ENCODE measurements around the gene CACNA2D3. TPM values are rescaled to one million over a fixed set of nuclear protein-coding genes. Genes with fewer than 3 reads are reported as not detected.

The CACNA2D3 gene
- total RNA-seq, 1 donor from 2014 or later, result 17.2 TPM

DNA sequence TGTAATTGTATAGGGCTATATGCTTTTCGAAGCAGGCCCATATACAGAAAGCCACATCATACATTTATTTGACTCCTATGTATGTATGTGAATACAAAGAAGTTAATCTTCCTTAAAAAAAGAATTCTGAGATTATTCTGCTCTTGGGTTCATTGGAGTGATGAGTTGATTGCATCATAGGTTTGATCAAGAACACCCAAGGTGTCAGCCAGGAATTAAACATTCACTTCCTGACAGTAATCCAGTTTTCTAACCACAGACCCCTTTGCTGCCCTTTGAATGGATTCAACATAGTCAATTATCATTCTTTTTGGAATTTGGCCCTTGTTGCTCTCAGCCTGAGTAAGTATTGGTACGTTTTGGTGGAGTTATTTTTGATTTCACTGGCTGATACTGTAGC is 225.6 kb downstream of the CACNA2D3 start:
- Histone ChIP-seq H3K36me3 (no peaks in the 10 kb centered on the region), H3K27ac (no peak overlapping the region), H3K4me1 (no peaks in the 10 kb centered on the region), H3K27me3 (no peaks in the 10 kb centered on the region), H3K9me3 (no peaks in the 10 kb centered on the region), H3K4me3 (no peak overlapping the region)
- no peak for TF ChIP-seq POLR2A (IDR thresholded peaks at IDR 0.05)
- TF ChIP-seq, protein P1, sequence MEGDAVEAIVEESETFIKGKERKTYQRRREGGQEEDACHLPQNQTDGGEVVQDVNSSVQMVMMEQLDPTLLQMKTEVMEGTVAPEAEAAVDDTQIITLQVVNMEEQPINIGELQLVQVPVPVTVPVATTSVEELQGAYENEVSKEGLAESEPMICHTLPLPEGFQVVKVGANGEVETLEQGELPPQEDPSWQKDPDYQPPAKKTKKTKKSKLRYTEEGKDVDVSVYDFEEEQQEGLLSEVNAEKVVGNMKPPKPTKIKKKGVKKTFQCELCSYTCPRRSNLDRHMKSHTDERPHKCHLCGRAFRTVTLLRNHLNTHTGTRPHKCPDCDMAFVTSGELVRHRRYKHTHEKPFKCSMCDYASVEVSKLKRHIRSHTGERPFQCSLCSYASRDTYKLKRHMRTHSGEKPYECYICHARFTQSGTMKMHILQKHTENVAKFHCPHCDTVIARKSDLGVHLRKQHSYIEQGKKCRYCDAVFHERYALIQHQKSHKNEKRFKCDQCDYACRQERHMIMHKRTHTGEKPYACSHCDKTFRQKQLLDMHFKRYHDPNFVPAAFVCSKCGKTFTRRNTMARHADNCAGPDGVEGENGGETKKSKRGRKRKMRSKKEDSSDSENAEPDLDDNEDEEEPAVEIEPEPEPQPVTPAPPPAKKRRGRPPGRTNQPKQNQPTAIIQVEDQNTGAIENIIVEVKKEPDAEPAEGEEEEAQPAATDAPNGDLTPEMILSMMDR (IDR thresholded peaks at IDR 0.05), result no peak
- no peak for TF ChIP-seq POLR2AphosphoS5 (IDR thresholded peaks at IDR 0.05; ENCODE audit: insufficient read depth in 1 of 2, low read depth in 1 of 2)
- intact Hi-C loops (cut with DNase I), result no loop called here
- no peak for DNase-seq (ENCODE audit: extremely low spot score in 2 of 2)

DNA sequence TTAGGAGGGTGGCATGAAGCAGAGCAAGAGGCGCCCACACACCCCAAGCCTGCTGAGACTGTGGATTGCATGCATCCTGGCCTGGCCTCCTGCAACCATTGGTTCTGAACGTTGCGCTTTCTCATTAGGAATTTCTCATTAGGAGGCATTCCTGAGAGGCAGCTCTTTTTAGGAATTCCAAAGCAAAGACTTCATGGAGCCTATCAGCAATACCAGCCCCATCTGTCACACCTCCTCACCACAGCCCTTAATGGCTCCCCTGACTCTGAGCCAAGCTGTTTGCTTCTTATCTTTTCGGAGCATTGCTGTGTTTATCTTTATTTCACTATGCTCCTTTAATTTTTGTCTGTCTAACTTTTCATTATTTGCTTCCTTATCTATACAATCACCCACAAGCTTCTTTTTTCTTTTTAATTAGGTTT is 226.9 kb downstream of the CACNA2D3 start:
- no peaks in the 10 kb centered on the region for H3K36me3 ChIP-seq
- H3K9me3 ChIP-seq, result no peaks in the 10 kb centered on the region
- H3K4me3 ChIP-seq, result no peak overlapping the region
- DNase-seq (ENCODE audit: extremely low spot score in 2 of 2), result peak in 1 of 2 donors; percentile 8
- TF ChIP-seq, protein P1 (IDR thresholded peaks at IDR 0.05), result no peak
- TF ChIP-seq POLR2AphosphoS5 (IDR thresholded peaks at IDR 0.05; ENCODE audit: insufficient read depth in 1 of 2, low read depth in 1 of 2) (no peak), POLR2A (IDR thresholded peaks at IDR 0.05) (no peak)
- intact Hi-C loops (cut with DNase I), result no loop called here
- peaks cover 6% of the 10 kb centered on the region for H3K4me1 ChIP-seq
- no peaks in the 10 kb centered on the region for H3K27me3 ChIP-seq
- H3K27ac ChIP-seq, result no peak overlapping the region

DNA sequence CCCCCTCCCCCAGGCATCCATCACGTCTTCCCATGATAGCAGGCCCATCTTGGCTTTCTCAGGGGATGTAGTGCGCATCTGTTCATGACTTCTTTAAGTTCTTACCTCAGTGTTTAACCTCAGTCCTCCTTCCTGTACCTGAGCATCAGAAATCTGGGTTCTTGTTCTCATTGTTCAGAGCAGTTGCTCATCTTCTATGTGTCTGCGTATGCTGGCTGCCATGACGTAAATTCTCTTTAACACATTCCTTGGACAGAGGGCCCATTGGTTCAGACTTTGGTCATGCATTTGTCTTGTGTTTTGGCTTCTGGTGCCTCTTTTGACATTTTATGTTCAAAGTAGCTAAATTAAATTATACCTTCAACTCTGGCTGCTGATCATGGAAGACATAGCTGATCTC is 227.3 kb downstream of the CACNA2D3 start:
- TF ChIP-seq, protein P1 (IDR thresholded peaks at IDR 0.05), result no peak
- no peak for TF ChIP-seq POLR2A (IDR thresholded peaks at IDR 0.05)
- no peak for TF ChIP-seq POLR2AphosphoS5 (IDR thresholded peaks at IDR 0.05; ENCODE audit: insufficient read depth in 1 of 2, low read depth in 1 of 2)
- Histone ChIP-seq H3K27me3 (no peaks in the 10 kb centered on the region), H3K4me1 (peaks cover 6% of the 10 kb centered on the region), H3K27ac (no peak overlapping the region), H3K9me3 (no peaks in the 10 kb centered on the region), H3K4me3 (no peak overlapping the region), H3K36me3 (no peaks in the 10 kb centered on the region)
- intact Hi-C loops (cut with DNase I), result no loop called here
- peak in 1 of 2 donors; percentile 47 for DNase-seq (ENCODE audit: extremely low spot score in 2 of 2)

DNA sequence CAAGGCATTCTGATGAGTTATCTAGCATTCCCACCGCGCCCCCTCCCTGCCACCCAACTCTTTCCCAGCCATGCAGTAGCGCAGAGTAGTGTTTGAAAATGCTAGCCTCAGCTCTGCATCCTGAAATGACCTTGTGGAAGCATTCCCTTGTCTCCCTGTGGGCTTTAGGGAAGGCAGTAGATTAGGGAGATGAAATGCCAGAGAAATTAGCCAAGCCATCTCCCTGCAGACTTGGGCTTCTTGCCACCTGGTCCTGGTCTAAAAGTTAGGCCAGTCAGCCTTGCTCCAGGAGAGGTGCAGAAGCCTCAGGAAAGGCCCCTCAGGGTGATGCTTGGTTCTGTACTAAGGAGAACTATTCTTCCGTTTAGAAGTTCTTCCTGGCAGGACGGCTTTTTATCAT is 231.2 kb downstream of the CACNA2D3 start:
- no peaks in the 10 kb centered on the region for H3K36me3 ChIP-seq
- TF ChIP-seq, protein P1 (IDR thresholded peaks at IDR 0.05), result no peak
- DNase-seq (ENCODE audit: extremely low spot score in 2 of 2), result no peak
- no peaks in the 10 kb centered on the region for H3K27me3 ChIP-seq
- no peak overlapping the region for H3K4me3 ChIP-seq
- H3K27ac ChIP-seq, result no peak overlapping the region
- intact Hi-C loops (cut with DNase I), result no loop called here
- no peaks in the 10 kb centered on the region for H3K9me3 ChIP-seq
- peaks cover 32% of the 10 kb centered on the region for H3K4me1 ChIP-seq

DNA sequence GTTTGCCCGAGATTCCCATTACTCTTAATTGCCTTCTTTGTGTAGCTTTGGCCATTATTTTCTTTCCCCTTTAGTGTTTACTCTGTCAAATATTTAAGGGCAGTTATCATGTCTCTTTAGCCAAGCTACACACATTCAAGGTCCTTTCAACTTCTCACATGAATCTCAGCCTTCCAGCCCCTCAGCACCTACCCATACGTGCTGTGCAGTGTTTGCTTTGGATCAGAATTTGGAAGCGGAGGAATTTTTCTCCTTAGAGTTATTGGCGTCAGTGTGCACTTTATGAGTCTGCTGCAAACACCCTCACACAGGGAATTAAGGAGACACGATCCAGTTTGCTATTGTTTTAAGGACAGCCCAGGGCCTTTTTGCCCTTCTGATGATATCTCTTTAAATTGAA is 231.6 kb downstream of the CACNA2D3 start:
- TF ChIP-seq, protein P1 (IDR thresholded peaks at IDR 0.05), result no peak
- TF ChIP-seq POLR2A (IDR thresholded peaks at IDR 0.05) (no peak), POLR2AphosphoS5 (IDR thresholded peaks at IDR 0.05; ENCODE audit: insufficient read depth in 1 of 2, low read depth in 1 of 2) (no peak)
- intact Hi-C loops (cut with DNase I), result no loop called here

More for the DNA sequence above, 231.6 kb downstream of the CACNA2D3 start:
- Histone ChIP-seq H3K4me1 (peaks cover 34% of the 10 kb centered on the region), H3K4me3 (no peak overlapping the region), H3K36me3 (no peaks in the 10 kb centered on the region), H3K27ac (no peak overlapping the region), H3K27me3 (no peaks in the 10 kb centered on the region), H3K9me3 (no peaks in the 10 kb centered on the region)
- peak in 1 of 2 donors; percentile 54 for DNase-seq (ENCODE audit: extremely low spot score in 2 of 2)
